K562 (cell line): ENCODE measurements around the gene SS18L1. TPM values are rescaled to one million over a fixed set of nuclear protein-coding genes. Genes with fewer than 3 reads are reported as not detected.

ENCODE experiments used
- CUX1 ChIP-seq: fragments of 200-800 bp; sonication (Bioruptor generic); IDR thresholded peaks from 2 replicates; pipeline ENCODE4 v1.6.1; 2016; ENCODE audit warnings: missing genetic modification characterization, missing compliant biosample characterization
- CXXC5 ChIP-seq: fragments of 250-450 bp; sonication (Bioruptor Pico); IDR thresholded peaks from 2 replicates; pipeline ENCODE4 v1.8.0; 2022; ENCODE audit warnings: inconsistent platforms, mild to moderate bottlenecking, moderate library complexity
- KLF13 ChIP-seq: fragments of 450-650 bp; IDR thresholded peaks from 2 replicates; pipeline ENCODE4 v1.6.1; 2016; ENCODE audit warnings: missing genetic modification characterization, low read depth, mild to moderate bottlenecking, missing compliant biosample characterization, moderate library complexity, borderline replicate concordance
- L3MBTL2 ChIP-seq: fragments of 450-650 bp; IDR thresholded peaks from 2 replicates; pipeline ENCODE4 v1.6.1; 2016; ENCODE audit warnings: mild to moderate bottlenecking, moderate library complexity
- PHF20 ChIP-seq: fragments of 450-650 bp; IDR thresholded peaks from 2 replicates; pipeline ENCODE4 v1.6.1; 2018; ENCODE audit not compliant: partially characterized antibody
- RBM25 ChIP-seq: fragments of 200-400 bp; formaldehyde crosslinking; IDR thresholded peaks from 2 replicates; pipeline ENCODE4 v1.6.1; 2018; ENCODE audit warnings: low read length, low read depth, moderate library complexity; ENCODE audit not compliant: severe bottlenecking
- RCOR1 ChIP-seq, 2 experiments: IDR thresholded peaks; 2 replicates each; pipeline ENCODE4 v1.6.1; 2012; ENCODE audit warnings: low read depth in 2 of 2, low read length in 2 of 2, borderline replicate concordance in 1 of 2, improper control_type of control experiment in 1 of 2
- SAFB ChIP-seq: fragments of 200-400 bp; formaldehyde crosslinking; IDR thresholded peaks from 2 replicates; pipeline ENCODE4 v1.6.1; 2017; ENCODE audit warnings: low read depth, low read length, borderline replicate concordance
- SMARCA5 ChIP-seq: fragments of 450-650 bp; IDR thresholded peaks from 2 replicates; pipeline ENCODE4 v1.6.1; 2016
- SMARCE1 ChIP-seq: fragments of 450-650 bp; IDR thresholded peaks from 2 replicates; pipeline ENCODE4 v1.7.1; 2016; ENCODE audit warnings: mild to moderate bottlenecking
- TCFL5 ChIP-seq: fragments of 250-450 bp; sonication (Bioruptor Pico); conservative IDR thresholded peaks from 2 replicates; pipeline ENCODE4 v1.6.1; 2021; ENCODE audit warnings: mild to moderate bottlenecking, moderate library complexity, matching md5 sums
- TSHZ1 ChIP-seq: fragments of 250-450 bp; sonication (Bioruptor Pico); IDR thresholded peaks from 2 replicates; pipeline ENCODE4 v1.4.0; 2020; ENCODE audit warnings: mild to moderate bottlenecking, moderate library complexity
- ZBTB12 ChIP-seq: fragments of 250-450 bp; sonication (Bioruptor Pico); IDR thresholded peaks from 2 replicates; pipeline ENCODE4 v1.4.0; 2020
- ZNF124 ChIP-seq: sonication (generic); formaldehyde crosslinking; IDR thresholded peaks from 2 replicates; pipeline ENCODE4 v1.8.1; 2022; ENCODE audit warnings: missing genetic modification reagents
- ZNF23 ChIP-seq: fragments of 250-450 bp; sonication (Bioruptor Pico); IDR thresholded peaks from 2 replicates; pipeline ENCODE4 v1.4.0; 2020; ENCODE audit warnings: mild to moderate bottlenecking
- ZNF277 ChIP-seq: fragments of 250-450 bp; sonication (Bioruptor Pico); IDR thresholded peaks from 2 replicates; pipeline ENCODE4 v1.8.0; 2022; ENCODE audit warnings: inconsistent platforms, mild to moderate bottlenecking, moderate library complexity, borderline replicate concordance
- polyA plus RNA-seq, 8 experiments: library from polyadenylated mRNA; depleted of rRNA in 4 of 8; stranded (reverse) in 5 of 8; unstranded in 3 of 8; fragments of >200 nt; fragmentation: Nextera tagmentation in 2 of 8; fragmentation: Illumina TruSeq in 1 of 8; extraction: Ambion mirVana in 2 of 8; extraction: Trizol in 1 of 8; gene quantifications; 2 replicates each; pipeline versions ENCODE4 v1.2.1 to v1.2.3, GENCODE V29; 2011 to 2014; ENCODE audit warnings: inconsistent platforms in 1 of 8, missing spikeins in 1 of 8
- total RNA-seq, 7 experiments: library from RNA; depleted of rRNA in 6 of 7; stranded (reverse); fragments of >200 nt in 6 of 7; fragmentation: Illumina TruSeq in 2 of 7; extraction: Trizol in 2 of 7; gene quantifications; 2 replicates each; pipeline versions ENCODE4 v1.2.1 to v1.2.3, GENCODE V29; 2011 to 2021; ENCODE audit warnings: low replicate concordance in 1 of 7

SS18L1 gene
- total and polyA plus RNA-seq, 9 of the 15 experiments (the other 6 are each of a cell fraction or from before 2014, with no cell fraction given): 2.7 to 28.3 (median 15.1) TPM

GRCh38 chr20:62143081-62143956 is at the start of gene SS18L1, which contains the start of gene PSMA7 (continued):
- TF ChIP-seq CUX1 (CRISPR knock-in tag) (no peak), ZNF277 (CRISPR knock-in tag) (no peak), RBM25 (no peak), SMARCA5 (no peak), TCFL5 (CRISPR knock-in tag) (no peak), ZNF23 (CRISPR knock-in tag) (no peak), PHF20 (no peak), ZNF124 (CRISPR knock-in tag) (no peak), SAFB (peak; percentile 53; the same call in 1 of the 2 replicates), SMARCE1 (no peak), RCOR1 (IDR thresholded peaks at IDR 0.05; ENCODE audit: borderline replicate concordance in 1 of 2, low read depth in 2 of 2, low read length in 2 of 2) (no peak), KLF13 (no peak), CXXC5 (peak; percentile 96), L3MBTL2 (peak; percentile 56), TSHZ1 (CRISPR knock-in tag) (no peak), ZBTB12 (CRISPR knock-in tag) (no peak)
